Sigmoid colon (tissue), 7 donors: ENCODE measurements around the gene CCDC122. TPM values are rescaled to one million over a fixed set of nuclear protein-coding genes. Genes with fewer than 3 reads are reported as not detected.

Source experiments
- DNase-seq: peaks from one replicate; pipeline ENCODE4 v3.0.0-alpha.2; 2019
- H3K27ac ChIP-seq, 4 donors: fragments of 200-600 bp; sonication (generic); one replicate each; pipeline ENCODE4 v1.5.1; 2016 to 2019; ENCODE audit warnings: mild to moderate bottlenecking in 1 of 4
- H3K27me3 ChIP-seq, 3 donors: fragments of 200-600 bp; sonication (generic); one replicate each; pipeline ENCODE4 v1.5.1; 2019; ENCODE audit warnings: mild to moderate bottlenecking in 1 of 3
- H3K36me3 ChIP-seq, 4 donors: fragments of 200-600 bp; sonication (generic); one replicate each; pipeline ENCODE4 v1.5.1; 2016 to 2019
- H3K4me1 ChIP-seq, 4 donors: fragments of 200-600 bp; sonication (generic); one replicate each; pipeline ENCODE4 v1.5.1; 2017 to 2019
- H3K4me3 ChIP-seq, 4 donors: fragments of 200-600 bp; sonication (generic); one replicate each; pipeline ENCODE4 v1.5.1; 2017 to 2019; ENCODE audit warnings: mild to moderate bottlenecking in 2 of 4, moderate library complexity in 1 of 4
- H3K9me3 ChIP-seq, 4 donors: fragments of 200-600 bp in 3 of 4; sonication (generic) in 3 of 4; one replicate each; pipeline versions ENCODE4 v1.5.1 to v1.6.1; 2013 to 2019
- EP300 ChIP-seq, 4 donors: sonication (generic); formaldehyde crosslinking; IDR thresholded peaks; one replicate each; pipeline ENCODE4 v1.6.1; 2017; ENCODE audit warnings: antibody characterized with exemption in 4 of 4
- POLR2A ChIP-seq, 2 donors: fragments of 450-650 bp; IDR thresholded peaks; one replicate each; pipeline ENCODE4 v1.6.1; 2016; ENCODE audit warnings: antibody characterized with exemption in 2 of 2, mild to moderate bottlenecking in 2 of 2, moderate library complexity in 2 of 2
- POLR2AphosphoS5 ChIP-seq, 4 donors: sonication (generic); formaldehyde crosslinking; IDR thresholded peaks; one replicate each; pipeline ENCODE4 v1.6.1; 2017; ENCODE audit warnings: antibody characterized with exemption in 4 of 4
- WGBS, 2 donors: extraction: QIAGEN DNeasy Blood & Tissue Kit; methylation state at CpG; one replicate each; pipeline ENCODE4 v1.1.7; 2013; 5-methylcytosine and 5-hydroxymethylcytosine counted together
- intact Hi-C: fragments of 100-400 bp; cut with DNase I; formaldehyde crosslinking; loops from one replicate; pipeline ENCODE4 v1.15.1; 2023
- polyA plus RNA-seq, 3 donors: library from polyadenylated mRNA; stranded (reverse); fragments of 200-250 nt; gene quantifications; one replicate each; pipeline ENCODE4 v1.2.3, GENCODE V29; 2013
- total RNA-seq, 4 donors: library from RNA; depleted of rRNA; stranded (reverse); fragments of >200 nt; gene quantifications; one replicate each; pipeline ENCODE4 v1.1.0, GENCODE V29; 2016
- TF ChIP-seq, protein P1 (sequence below), 4 experiments: fragments of 450-650 bp in 3 of 4; fragments of 200-600 bp in 1 of 4; IDR thresholded peaks; one replicate each; pipeline ENCODE4 v1.5.1; 2016 to 2019; ENCODE audit warnings: antibody characterized with exemption in 4 of 4, mild to moderate bottlenecking in 3 of 4, moderate library complexity in 2 of 4
- donor health status: healthy with polysubstance abuse.
- donor health status: Bipolar disorder and iron deficiency.
- donor health status: healthy.

Gene CCDC122
- total and polyA plus RNA-seq, 7 donors, result 1.2 to 7.4 (median 3.7) TPM

GRCh38 chr13:43802511-43802910 is 77.0 kb downstream of the CCDC122 start:
- Histone ChIP-seq H3K4me3 (no peak overlapping the region), H3K9me3 (no peaks in the 10 kb centered on the region), H3K4me1 (peaks cover 0 to 11% (median 7%) of the 10 kb centered on the region in 4 donors), H3K36me3 (no peaks in the 10 kb centered on the region), H3K27me3 (no peaks in the 10 kb centered on the region), H3K27ac (no peak overlapping the region)
- intact Hi-C loops, result loop anchor here (5.0 to 10.0 kb wide), 3 partner anchors 608 to 1205 kb away; no protein-coding TSS in a partner anchor
- TF ChIP-seq POLR2AphosphoS5 (IDR thresholded peaks at IDR 0.05), result no peak
- TF ChIP-seq POLR2A (IDR thresholded peaks at IDR 0.05), result no peak
- TF ChIP-seq, protein P1, sequence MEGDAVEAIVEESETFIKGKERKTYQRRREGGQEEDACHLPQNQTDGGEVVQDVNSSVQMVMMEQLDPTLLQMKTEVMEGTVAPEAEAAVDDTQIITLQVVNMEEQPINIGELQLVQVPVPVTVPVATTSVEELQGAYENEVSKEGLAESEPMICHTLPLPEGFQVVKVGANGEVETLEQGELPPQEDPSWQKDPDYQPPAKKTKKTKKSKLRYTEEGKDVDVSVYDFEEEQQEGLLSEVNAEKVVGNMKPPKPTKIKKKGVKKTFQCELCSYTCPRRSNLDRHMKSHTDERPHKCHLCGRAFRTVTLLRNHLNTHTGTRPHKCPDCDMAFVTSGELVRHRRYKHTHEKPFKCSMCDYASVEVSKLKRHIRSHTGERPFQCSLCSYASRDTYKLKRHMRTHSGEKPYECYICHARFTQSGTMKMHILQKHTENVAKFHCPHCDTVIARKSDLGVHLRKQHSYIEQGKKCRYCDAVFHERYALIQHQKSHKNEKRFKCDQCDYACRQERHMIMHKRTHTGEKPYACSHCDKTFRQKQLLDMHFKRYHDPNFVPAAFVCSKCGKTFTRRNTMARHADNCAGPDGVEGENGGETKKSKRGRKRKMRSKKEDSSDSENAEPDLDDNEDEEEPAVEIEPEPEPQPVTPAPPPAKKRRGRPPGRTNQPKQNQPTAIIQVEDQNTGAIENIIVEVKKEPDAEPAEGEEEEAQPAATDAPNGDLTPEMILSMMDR (IDR thresholded peaks at IDR 0.05), result no peak
- TF ChIP-seq EP300 (IDR thresholded peaks at IDR 0.05), result no peak
- DNase-seq, result no peak

- no peaks in the 10 kb centered on the region for H3K9me3 ChIP-seq
- WGBS, 2 donors, result 60 to 89% methylated on average over 3 of the region's 3 CpGs
- H3K4me1 ChIP-seq, result peaks cover 0 to 11% (median 7%) of the 10 kb centered on the region in 4 donors
- H3K27ac ChIP-seq, result no peak overlapping the region
- H3K36me3 ChIP-seq, result no peaks in the 10 kb centered on the region
- TF ChIP-seq POLR2A (IDR thresholded peaks at IDR 0.05) (no peak), EP300 (IDR thresholded peaks at IDR 0.05) (no peak), POLR2AphosphoS5 (IDR thresholded peaks at IDR 0.05) (no peak)
- TF ChIP-seq, protein P1 (IDR thresholded peaks at IDR 0.05), result no peak
- H3K4me3 ChIP-seq, result no peak overlapping the region
- no peak for DNase-seq
- H3K27me3 ChIP-seq, result no peaks in the 10 kb centered on the region
- intact Hi-C loops, result loop anchor here (5.0 to 10.0 kb wide), 3 partner anchors 606 to 1204 kb away; no protein-coding TSS in a partner anchor
Observed at GRCh38 chr13:43800828-43801227, 78.7 kb downstream of the CCDC122 start.

- TF ChIP-seq POLR2A (IDR thresholded peaks at IDR 0.05), result no peak
- TF ChIP-seq POLR2AphosphoS5 (IDR thresholded peaks at IDR 0.05), result no peak
- TF ChIP-seq, protein P1 (IDR thresholded peaks at IDR 0.05), result no peak
- TF ChIP-seq EP300 (IDR thresholded peaks at IDR 0.05), result no peak
- Histone ChIP-seq H3K4me3 (no peak overlapping the region), H3K27me3 (no peaks in the 10 kb centered on the region), H3K36me3 (no peaks in the 10 kb centered on the region), H3K4me1 (peaks cover 0 to under 1% (median 0%) of the 10 kb centered on the region in 4 donors), H3K9me3 (no peaks in the 10 kb centered on the region), H3K27ac (no peak overlapping the region)
- intact Hi-C loops, result no loop called here
- 79 to 82% methylated on average over 4 of the region's 4 CpGs for WGBS, 2 donors
- DNase-seq, result no peak
Observed at GRCh38 chr13:43799191-43799590, 80.3 kb downstream of the CCDC122 start.

DNA sequence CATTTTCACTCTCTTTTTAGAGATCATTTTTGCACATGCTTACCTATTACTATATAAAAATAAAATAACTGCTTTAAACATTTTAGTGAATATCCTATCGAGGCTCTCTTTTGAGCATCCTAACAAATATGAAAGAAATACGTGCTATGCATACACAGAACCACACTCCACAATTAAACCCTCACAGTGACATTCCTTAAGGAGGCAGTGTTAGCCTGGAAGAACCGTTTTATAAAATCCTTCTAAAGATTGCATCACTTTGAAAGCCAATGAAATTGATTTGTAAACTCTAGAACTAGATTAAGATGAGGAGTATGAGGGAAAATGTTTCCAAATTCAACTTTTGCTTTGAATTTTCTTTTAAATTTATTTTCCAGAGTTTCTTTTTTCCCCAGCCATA is 81.7 kb downstream of the CCDC122 start:
- Histone ChIP-seq H3K4me3 (no peak overlapping the region), H3K27ac (no peak overlapping the region), H3K4me1 (no peaks in the 10 kb centered on the region), H3K27me3 (no peaks in the 10 kb centered on the region), H3K9me3 (no peaks in the 10 kb centered on the region), H3K36me3 (no peaks in the 10 kb centered on the region)
- no peak for DNase-seq
- intact Hi-C loops, result no loop called here
- TF ChIP-seq POLR2AphosphoS5 (IDR thresholded peaks at IDR 0.05) (no peak), POLR2A (IDR thresholded peaks at IDR 0.05) (no peak), EP300 (IDR thresholded peaks at IDR 0.05) (no peak)
- TF ChIP-seq, protein P1 (IDR thresholded peaks at IDR 0.05), result no peak
- 69 to 72% methylated on average over 3 of the region's 3 CpGs for WGBS, 2 donors

DNA sequence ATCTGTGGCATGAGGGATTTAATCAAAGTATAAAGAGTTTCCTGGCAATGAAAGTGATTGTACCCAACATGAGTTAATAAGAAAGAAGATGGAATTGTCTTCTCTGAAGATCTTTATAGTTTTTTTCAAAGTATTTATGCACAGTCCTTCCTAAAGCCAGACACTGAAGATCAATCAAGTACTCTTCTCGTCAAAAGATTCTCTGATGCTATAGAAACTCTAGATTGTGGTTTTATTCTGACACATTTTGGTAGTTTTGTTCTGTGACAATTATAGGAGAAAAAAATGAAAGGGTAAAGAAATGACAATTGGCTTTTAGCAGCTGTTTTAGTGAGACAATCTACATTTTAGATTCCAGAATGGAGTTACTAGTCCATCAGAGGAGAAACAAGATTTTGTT is 82.4 kb downstream of the CCDC122 start:
- WGBS, 2 donors, result 75 to 90% methylated on average over 1 of the region's 1 CpG
- H3K4me3 ChIP-seq, result no peak overlapping the region
- no peaks in the 10 kb centered on the region for H3K4me1 ChIP-seq
- H3K27me3 ChIP-seq, result no peaks in the 10 kb centered on the region
- no peak for TF ChIP-seq POLR2A (IDR thresholded peaks at IDR 0.05)
- TF ChIP-seq, protein P1 (IDR thresholded peaks at IDR 0.05), result no peak
- TF ChIP-seq EP300 (IDR thresholded peaks at IDR 0.05), result no peak
- no peak for TF ChIP-seq POLR2AphosphoS5 (IDR thresholded peaks at IDR 0.05)
- intact Hi-C loops, result no loop called here
- no peaks in the 10 kb centered on the region for H3K36me3 ChIP-seq
- DNase-seq, result no peak
- H3K27ac ChIP-seq, result no peak overlapping the region
- no peaks in the 10 kb centered on the region for H3K9me3 ChIP-seq
